ENCODE results near the gene MYL12B. TPM values are rescaled to one million over a fixed set of nuclear protein-coding genes. Genes with fewer than 3 reads are reported as not detected.
"Not testable (repeated sequence)": the region's sequence is repeated elsewhere in the genome, so short reads cannot be mapped to it uniquely, and the experiment has no call there.

MYL12B gene
- total and polyA plus RNA-seq, 12 donors, result 259 to 810 (median 446) TPM

DNA sequence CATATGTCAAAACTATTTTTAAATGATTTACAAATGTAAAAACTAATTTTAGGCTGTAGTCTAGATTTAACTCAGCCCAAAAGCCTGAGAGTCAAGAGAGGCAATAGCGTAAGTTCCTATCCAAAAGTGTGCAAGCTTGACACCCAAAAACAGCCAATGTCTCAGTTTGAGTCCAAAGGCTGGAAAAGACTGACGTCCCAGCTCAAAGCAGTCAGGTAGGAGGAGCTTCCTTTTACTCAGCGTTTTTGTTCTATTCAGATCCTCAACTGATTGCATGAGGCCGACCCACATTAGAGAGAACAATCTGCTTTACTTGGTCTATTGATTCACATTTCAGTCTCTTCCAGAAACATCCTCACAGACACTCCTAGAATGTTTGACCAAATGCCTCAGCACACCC lies 51.8 kb downstream of the MYL12B start:
- no peaks in the 10 kb centered on the region for H3K9me3 ChIP-seq (replicated peaks in 1 of 3)
- H3K27ac ChIP-seq, result no peak overlapping the region
- no peak overlapping the region for H3K4me3 ChIP-seq
- no peak for DNase-seq
- 49 to 63% (median 62%) methylated on average over 4 of the region's 4 CpGs for WGBS, 4 donors
- intact Hi-C loops (cut with DNase I), result no loop called here
- no peaks in the 10 kb centered on the region for H3K4me1 ChIP-seq (replicated peaks in 1 of 2)
- TF ChIP-seq CTCF (IDR thresholded peaks at IDR 0.05), result no peak
- TF ChIP-seq POLR2A (IDR thresholded peaks at IDR 0.05), result no peak
- no peaks in the 10 kb centered on the region for H3K27me3 ChIP-seq
- H3K36me3 ChIP-seq (replicated peaks in 1 of 2), result no peaks in the 10 kb centered on the region

DNA sequence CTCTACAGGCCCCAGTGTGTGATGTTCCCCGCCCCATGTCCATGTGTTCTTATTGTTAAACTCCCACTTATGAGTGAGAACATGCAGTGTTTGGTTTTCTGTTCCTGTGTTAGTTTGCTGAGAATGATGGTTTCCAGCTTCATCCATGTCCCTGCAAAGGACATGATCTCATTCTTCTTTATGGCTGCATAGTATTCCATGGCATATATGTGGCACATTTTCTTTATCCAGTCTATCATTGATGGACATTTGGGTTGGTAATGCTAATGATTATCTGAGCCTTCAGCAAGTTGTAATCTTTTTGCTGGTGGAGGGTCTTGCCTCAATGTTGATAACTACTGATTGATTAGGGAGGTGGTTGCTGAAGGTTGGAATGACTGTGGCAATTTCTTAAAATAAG lies 53.4 kb downstream of the MYL12B start:
- intact Hi-C loops (cut with DNase I); H3K36me3 ChIP-seq (replicated peaks in 1 of 2): not testable (repeated sequence)
- WGBS, 4 donors, result 93 to 100% (median 98%) methylated on average over 1 of the region's 1 CpG

GRCh38 chr18:3319399-3319798 lies 57.5 kb downstream of the MYL12B start:
- H3K36me3 ChIP-seq (replicated peaks in 1 of 2), result no peaks in the 10 kb centered on the region
- H3K4me1 ChIP-seq (replicated peaks in 1 of 2), result no peaks in the 10 kb centered on the region
- no peak for DNase-seq
- WGBS, 4 donors, result 78 to 85% (median 82%) methylated on average over 5 of the region's 5 CpGs
- TF ChIP-seq CTCF (IDR thresholded peaks at IDR 0.05) (no peak), POLR2A (IDR thresholded peaks at IDR 0.05) (no peak)
- intact Hi-C loops (cut with DNase I), result no loop called here
- H3K27ac ChIP-seq, result no peak overlapping the region
- no peaks in the 10 kb centered on the region for H3K27me3 ChIP-seq
- H3K4me3 ChIP-seq, result no peak overlapping the region
- no peaks in the 10 kb centered on the region for H3K9me3 ChIP-seq (replicated peaks in 1 of 3)

More for the DNA sequence above, 53.4 kb downstream of the MYL12B start:
- H3K9me3 ChIP-seq (replicated peaks in 1 of 3); H3K27ac ChIP-seq; H3K4me1 ChIP-seq (replicated peaks in 1 of 2); H3K27me3 ChIP-seq; DNase-seq; H3K4me3 ChIP-seq: not testable (repeated sequence)

DNA sequence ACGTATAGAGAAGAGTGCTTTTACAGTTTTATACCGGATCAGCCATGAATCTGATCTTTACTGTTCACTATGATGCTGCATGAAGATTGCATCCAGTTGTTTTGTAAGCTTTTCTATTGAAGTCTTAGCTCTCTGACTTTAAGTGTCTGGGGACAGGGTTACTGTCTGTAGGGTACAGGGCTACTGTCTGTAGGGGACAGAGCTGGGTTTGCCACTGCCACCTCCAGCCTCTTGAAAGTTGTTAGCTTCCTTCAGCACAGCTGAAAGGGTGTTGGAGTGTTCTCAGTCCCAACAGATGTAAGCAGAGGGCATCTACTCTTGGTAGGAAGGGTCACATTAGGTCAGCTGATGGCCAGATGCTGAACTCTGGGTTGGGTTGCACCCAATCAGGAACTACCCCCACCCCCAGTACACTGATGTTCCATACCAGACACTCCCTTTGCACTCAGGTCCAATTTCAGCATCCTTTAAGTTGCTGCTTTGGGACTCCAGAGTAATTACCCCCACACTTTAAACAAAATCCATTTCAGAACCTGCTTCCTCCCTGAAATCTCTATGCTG lies 58.0 kb downstream of the MYL12B start:
- H3K9me3 ChIP-seq (replicated peaks in 1 of 3), result no peaks in the 10 kb centered on the region
- H3K4me3 ChIP-seq, result no peak overlapping the region
- no peaks in the 10 kb centered on the region for H3K27me3 ChIP-seq
- H3K4me1 ChIP-seq (replicated peaks in 1 of 2), result no peaks in the 10 kb centered on the region
- intact Hi-C loops (cut with DNase I), result loop anchor here in 1 of 2 donors (10.0 kb wide), 1 partner anchor 55 kb away; the partner anchor contains the start of gene MYL12B
- 74 to 86% (median 83%) methylated on average over 2 of the region's 2 CpGs for WGBS, 4 donors
- H3K27ac ChIP-seq, result no peak overlapping the region
- no peaks in the 10 kb centered on the region for H3K36me3 ChIP-seq (replicated peaks in 1 of 2)
- no peak for TF ChIP-seq POLR2A (IDR thresholded peaks at IDR 0.05)
- TF ChIP-seq CTCF (IDR thresholded peaks at IDR 0.05), result no peak
- DNase-seq, result no peak

Measured in adrenal gland (tissue), 12 donors.